GM21367 (cell line): Measurements from ENCODE around the gene CPSF4L.
A peak's percentile ranks its signal among the peaks of the same experiment; 100 is the strongest.

Source experiments
- ATAC-seq: cut with Tn5 transposase; IDR thresholded peaks from one replicate; pipeline ENCODE4 v1.9.1; 2021; ENCODE audit not compliant: unreplicated experiment

CPSF4L gene

DNA sequence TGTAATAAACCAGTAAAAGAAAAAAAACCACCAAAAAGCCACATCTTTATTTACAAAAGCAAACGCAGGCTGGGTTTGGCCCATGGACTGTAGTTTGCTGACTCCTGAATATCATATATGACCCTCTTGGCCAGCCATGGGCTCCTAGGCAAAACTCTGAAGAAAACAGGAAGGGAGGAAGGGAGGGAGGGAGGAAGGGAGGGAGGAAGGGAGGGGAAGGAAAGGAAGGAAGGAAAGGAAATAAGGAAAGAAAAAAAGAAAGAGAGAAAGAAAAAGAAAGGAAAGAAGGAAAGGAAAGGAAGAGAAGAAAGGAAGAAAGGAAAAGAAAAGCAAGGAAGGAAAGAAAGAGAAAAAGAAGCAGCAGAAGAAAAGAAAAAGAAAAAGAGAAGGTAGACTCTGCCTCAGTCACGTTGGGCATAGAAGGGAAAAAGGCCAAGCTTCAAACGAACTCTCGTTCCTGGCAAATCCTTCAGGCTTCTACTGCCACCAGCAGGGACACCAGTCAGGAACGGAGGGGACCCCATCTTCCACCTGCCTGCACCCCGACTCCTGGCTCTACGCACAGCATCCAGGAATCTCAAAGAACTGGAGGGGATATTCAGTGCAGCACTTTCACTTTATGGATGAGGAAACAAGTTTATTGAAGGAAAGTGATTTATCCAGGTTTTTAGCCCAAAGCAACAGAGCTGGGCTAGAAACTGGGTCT is 28.0 kb upstream of the CPSF4L start:
- ATAC-seq: no peak

DNA sequence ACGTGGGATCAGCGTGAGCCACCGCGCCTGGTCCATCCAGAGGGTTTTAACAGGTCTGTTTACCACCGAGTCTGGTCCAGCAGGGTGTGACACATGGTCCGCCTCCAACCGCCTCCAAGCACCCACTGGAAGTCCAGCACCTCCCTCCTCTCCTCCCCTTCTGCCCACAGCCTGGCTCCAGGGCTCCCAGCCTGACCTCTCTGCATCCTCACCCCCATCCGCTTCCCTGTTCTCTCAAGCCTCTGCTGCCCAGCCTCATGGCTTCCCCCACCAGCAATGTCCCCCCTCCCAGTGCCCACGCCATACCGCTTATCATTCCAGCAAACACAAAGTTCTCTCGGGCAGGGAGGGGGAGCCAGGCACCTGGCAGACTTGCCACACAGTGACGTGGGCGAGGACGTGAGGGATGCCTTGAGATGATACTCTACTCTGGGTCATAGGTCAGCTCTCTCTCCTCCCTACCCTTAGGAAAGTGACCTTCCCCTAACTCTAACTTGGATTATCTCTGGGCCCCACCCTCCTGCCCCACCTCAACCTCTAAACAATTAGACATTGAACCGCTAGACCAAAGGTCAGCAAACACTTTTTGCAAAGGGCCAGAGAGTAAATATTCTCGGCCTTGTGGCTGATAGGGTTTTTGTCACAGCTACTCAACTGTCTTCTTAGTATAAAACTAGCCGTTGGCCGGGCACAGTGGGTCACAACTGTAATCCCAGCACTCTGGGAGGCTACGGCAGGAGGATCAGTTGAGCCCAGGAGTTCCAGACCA is 27.0 kb upstream of the CPSF4L start:
- ATAC-seq: no peak

DNA sequence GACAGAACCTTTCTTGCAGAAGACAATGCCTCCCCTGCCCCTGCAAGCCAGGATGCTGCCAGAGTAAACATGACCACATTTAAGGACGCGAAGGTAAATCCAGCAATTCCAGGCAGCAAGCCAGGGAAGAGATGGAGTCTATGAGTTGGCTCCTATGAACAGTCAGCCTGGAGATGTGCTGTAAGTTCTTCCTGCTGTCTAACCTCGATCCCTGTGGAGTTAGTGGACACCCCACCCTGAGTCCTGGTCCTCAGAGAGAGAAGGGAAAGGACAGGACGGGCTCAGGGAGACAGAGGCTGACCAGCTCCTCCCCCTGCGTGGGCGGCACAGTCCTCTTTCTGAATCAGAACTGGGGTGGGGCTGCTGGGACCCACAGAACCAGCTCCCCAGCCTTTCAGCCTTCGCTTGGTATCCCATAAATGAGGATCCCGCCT is 25.2 kb upstream of the CPSF4L start:
- no peak for ATAC-seq

DNA sequence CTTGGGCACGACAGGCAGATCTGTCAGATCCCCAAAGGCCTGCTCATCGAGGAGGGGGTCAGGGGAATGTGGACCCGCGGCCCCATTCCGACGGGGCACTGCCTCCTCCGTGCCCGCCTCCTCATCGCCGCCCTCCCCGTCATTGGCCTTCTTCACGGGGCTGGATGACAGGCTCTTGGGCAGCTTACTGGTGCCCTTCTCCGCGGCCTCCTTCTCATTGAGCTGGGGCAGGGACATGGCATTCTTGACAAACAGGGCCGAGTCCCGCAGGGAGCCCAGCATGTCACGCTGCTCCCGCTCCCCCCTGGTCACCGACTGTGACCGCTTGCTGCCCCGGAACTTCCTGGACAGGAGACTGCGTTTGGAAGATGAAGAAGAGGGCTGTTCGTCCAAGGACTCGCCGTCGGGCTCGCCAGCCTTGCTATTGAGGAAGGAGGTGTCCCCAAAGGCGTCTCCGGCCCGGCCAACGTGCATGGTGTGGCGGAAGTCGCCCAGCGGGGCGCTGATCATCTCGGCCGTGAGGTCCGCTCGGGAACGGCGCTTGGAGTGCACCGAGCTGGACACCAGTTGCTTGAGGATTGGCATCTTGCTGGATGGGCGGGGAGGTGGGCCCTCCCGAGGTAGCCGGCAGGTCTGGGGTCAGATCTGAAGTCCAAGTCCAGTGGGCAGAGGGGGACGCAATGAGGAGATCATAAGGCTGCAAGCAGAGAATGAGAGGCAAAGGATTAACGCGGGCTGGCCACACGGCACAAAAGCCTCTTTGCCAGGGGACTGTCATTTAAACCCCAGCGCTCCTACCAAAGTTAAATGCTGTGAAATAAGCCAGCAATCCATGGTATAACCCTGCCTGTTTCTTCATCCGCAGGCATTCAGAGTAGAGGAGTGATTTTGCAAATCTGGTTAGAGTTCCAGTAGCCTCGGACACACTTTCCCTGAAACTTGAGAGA is 24.5 kb upstream of the CPSF4L start:
- ATAC-seq: no peak

DNA sequence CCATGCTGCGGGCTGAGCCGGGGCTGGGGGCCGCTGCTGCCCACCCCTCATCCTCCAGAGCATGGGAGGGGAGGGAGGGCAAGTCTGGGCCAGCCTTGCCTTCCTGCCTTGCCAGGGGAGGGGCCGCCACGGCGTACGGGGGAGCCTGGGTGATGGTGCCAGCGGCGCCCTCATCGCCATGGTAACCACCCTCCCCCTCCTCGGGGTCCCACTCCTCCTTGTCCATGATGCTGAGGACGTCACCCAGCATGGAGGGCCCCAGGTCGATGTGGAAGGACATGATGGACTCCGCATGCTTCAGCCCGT is 23.9 kb upstream of the CPSF4L start:
- no peak for ATAC-seq

DNA sequence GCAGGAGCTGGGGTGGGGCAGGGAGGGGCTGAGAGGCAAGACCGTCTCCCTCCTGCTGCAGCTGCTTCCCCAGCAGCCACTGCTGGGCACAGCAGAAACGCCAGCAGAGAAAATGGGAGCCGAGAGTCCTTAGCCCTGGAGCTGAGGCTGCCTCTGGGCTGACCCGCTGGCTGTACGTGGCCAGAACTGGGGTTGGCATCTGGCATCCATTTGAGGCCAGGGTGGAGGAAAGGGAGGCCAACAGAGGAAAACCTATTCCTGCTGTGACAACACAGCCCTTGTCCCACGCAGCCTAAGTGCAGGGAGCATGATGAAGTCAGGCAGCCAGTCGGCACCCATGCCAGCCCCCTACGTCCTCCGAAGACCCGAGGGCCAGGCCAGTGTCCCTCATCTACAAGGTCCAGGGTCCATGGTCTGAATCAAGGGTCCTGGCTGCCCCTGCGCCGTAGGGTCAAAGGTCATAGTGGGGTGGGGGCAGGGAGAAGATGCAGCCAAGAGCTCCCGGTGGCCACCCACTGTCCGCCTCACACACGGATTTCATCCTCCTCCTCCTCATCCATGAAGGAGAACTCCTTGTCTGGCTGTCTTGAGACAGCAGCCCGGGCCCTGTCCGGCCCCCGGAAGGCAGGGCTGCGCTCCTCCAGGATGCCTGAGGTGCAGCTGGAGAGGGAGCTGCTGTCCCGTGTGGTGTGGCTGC is 23.4 kb upstream of the CPSF4L start:
- no peak for ATAC-seq

DNA sequence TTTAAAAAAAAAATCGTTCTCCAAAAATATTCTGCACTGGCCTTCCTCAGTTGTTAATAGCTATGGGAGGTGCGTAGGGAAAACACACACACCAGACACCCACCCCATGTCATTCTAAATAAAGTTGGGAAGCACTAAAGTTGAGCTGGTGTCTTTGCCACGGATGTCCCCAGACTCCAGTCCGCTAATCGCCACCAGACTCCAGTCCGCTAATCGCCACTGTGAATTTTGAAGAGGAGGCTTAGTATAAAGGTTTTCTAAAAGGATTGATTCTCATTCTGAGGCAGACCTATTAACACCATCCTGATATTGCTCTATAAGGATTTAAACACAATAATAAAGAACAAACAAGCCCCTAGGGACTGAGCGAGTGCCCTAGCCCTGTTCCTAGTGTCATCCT is 22.7 kb upstream of the CPSF4L start:
- ATAC-seq: no peak

DNA sequence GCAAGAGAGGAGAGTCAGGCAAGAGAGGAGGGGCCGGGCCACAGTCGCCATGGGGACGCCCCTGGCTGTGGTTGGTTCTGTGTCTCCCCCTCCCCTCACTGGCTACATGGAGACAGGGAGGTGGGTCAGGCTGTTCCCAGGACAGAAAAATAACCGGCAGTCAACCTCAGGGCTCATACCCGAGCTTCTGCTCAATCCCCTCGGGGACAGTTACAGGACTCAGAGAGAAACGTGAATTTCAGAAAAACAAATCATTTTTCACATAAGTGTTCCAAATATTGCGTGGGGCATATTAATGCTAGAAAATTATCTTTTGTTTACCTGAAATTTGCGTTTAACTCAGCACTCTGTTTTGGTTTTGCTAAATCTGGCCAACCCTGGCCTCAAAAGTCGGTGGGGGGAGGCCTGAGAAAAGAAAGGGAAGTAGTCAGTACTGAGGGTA is 22.2 kb upstream of the CPSF4L start:
- ATAC-seq: no peak

DNA sequence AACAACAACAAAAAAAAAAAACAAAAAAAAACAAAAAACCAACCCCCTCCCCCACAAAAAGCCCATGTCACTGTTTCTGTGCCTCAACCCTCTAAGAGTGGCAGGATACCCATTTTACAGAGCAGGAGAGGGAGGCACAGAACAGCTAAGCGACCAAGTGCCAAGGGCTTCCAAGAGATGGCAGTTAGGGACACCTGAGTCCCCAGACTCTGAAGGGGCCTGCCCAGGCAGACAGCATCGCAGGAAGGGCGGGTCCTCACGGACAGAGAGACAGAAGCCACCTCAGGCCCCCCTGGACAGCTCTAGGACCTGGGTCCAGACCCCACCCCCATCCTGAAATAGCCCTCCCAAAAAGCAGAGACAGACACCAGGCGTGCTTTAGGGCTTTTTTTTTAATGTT is 21.6 kb upstream of the CPSF4L start:
- no peak for ATAC-seq

DNA sequence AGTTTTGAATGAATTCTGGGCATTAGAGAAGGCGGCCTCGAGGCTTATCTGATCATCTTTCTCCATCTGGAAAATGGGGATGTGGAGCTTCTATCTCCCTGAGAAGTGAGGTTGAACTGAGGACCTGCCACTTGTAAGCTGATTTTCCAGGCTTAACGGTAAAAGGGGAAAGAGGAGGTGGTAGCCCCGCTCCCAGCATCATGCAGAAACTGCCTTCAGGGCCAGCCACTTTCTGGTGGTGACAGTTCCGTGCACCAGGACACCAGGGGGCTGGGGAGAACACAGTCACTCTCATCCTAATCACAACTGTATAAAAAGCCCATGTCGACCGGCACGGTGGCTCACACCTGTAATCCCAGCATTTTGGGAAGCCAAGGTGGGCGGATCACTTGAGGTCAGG is 20.9 kb upstream of the CPSF4L start:
- no peak for ATAC-seq

DNA sequence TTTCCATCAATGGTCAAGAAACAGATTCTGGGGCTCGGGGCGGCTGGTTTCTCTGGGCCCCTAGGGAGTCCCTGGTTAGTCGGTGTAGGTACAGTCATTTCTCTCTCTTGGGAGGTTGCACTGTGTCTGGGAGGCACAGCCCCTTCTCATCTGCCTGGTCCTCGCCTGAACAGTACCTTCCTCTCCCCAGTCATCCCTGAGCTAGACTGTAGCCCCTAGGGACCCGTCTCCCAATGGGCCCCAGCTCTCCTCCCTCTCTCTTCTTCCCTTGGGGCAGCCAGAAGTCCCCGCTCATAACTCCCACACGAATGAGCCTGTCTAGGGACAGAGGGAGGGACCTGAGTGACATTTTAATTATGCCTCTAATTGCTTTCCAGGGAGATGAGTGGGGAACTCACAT is 20.2 kb upstream of the CPSF4L start:
- peak; percentile 87 for ATAC-seq

DNA sequence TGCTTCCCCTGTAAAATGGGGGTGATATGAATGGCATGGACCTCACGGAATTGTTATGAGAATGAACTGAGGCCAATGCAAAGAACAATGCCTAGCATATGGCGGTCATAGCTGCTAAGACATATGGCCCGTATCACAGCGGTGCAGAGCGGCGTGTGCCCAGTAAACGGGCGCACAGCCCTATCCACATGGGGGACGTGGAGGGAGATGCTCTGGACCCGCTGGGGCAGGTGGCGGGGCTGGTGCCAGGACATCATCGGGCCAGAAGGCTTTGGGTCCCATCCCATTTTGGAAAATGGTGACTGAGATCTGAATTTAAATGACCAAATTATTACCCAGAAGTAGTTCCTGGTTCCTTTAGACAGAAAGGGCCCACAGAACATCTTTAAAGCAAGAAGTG is 18.5 kb upstream of the CPSF4L start:
- no peak for ATAC-seq

DNA sequence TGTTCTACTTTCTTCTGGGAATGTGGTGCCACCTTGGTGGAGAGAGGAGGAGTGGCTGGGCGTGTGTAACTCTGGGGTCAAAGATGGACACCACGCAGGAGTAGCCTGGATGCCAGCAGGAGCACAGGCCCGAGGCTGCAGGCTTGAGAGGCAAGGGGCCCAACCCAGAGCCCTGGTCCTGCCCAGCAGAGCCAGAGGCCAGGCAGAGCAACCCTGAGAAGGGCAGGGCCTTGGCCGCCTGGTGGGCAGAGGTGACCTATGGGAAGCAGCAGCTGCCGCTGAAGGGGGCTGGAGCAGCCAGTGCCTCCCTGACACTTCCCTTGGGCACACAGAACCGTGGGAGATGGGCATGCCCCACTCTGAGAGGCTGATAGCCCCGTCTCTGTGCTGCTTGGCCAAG is 18.0 kb upstream of the CPSF4L start:
- no peak for ATAC-seq

DNA sequence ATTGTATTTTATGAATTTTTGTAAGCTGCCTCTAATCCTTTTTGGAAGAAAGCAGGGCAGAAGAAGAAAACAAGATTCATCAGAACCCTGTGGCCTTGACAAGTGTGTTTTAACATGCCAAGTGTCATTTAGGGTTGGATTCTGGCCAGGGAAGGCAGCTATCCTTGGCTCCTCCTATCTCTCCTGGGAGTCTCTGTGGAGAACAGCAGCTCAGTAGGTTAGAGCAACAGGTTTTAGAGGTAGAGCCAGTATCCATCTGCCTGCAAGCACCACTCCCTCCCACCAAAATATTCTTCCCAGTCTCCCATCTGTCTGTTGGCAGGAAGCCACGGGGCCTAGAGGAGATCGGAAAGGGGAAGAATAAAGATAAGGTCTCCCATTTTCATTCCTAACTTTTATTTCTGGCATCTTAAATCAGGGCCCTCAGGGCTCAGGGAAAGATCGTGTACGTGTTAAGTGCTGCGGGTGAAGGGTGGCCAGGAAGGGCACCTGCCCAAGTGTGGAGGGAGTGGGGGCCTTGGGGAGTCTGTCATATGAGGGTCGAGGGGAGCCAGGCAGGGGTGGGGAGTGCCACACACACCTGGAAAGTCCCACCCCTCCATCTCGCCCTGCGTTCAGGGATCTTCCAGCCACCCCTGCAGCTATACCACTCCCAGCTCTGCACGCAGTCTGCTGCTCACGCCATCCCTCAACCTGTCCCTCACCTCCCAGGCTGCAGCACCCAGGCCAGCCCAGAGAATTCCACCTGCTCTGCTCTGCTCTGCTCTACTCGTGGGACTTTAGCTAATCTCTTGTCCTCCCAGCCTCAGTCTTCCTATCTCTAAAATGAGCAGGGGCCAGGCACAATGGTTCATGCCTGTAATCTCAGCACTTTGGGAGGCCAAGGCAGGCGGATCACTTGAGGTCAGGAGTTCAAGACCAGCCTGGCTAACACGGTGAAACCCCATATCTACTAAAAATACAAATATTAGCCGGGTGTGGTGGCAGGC is 17.1 kb upstream of the CPSF4L start:
- ATAC-seq: no peak

DNA sequence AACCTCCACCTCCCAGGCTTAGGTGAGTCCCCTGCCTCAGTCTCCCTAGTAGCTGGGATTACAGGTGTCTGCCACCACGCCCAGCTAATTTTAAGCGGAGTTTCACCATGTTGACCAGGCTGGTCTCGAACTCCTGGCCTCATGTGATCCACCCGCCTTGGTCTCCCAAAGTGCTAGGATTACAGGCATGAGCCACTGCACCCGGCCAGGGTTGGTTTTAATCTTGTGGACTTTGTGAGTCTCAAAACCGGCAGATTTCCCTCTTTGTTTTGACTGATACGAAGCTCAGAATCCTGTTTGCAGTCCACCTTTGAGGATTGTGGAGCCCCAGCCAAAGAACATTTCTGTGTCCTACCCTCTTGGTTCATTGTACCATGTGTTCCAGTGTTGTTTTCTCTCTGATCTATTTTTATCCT is 16.4 kb upstream of the CPSF4L start:
- ATAC-seq: no peak

DNA sequence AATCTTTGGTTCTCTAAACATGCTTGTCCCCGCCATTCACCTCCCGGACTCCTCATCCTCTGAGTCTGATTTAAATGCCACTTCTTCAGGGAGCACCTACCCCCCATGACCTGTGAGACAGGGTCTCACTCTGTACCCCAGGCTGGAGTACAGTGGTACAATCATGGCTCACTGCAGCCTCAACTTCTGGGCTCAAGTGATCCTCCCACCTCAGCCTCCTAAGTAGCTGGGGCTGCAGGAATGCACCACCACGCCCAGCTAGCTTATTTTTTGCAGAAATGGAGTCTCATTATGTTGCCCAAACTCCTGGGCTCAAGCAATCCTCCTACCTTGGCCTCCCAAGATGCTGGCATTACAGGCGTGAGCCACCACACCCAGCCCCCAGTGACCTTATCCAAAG is 12.8 kb upstream of the CPSF4L start:
- no peak for ATAC-seq

DNA sequence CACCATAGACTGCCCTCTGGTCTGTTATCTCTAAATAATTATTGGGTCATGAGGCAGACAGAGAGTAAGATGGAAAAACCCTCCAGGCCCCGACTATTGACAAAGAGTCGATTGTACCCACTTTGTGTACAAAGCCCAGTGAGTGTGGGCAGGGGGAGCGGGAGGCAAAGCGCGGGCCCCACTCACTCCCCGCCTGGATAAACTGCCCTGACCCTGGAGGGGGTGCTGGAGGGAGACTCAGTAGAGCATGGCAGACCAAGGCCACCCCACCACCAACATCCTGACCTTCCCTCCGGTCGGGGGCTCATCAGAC is 11.2 kb upstream of the CPSF4L start:
- no peak for ATAC-seq

DNA sequence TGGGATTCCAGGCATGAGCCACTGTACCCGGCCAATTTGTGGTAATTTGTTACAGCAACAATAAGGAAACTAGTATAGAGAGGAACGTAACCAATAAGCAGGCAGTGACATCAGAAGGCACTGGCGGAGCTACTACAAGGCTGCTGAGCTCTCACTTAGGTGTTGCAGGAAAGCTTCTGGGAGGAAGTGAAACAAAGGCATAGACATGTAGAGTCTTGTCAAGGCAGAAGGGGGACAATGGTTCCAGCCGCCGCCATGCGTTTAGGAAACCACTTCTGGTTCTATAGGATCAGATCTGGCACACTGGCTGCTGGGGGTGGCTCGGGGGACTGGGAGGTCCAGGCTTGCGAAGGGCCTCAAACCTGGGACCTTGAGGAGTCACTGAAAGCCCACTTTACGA is 9.4 kb upstream of the CPSF4L start:
- ATAC-seq: peak; percentile 98

DNA sequence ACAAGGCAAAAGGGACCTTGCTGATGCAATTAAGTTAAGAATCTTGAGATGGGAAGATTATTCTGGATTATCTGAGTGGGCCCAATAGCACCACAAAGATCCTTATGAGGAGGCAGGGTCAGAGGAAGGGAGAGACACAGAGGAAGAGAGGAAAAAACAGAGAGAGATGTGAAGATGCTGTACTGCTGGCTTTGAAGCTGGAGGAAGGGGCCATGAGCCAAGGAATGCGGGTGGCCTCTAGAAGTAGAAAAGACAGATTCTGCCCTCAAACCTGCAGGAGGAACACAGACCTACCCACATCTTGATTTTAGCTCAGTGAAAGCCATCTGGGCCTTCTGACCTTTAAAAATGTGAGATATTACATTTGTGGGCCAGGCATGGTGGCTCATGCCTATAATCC is 8.1 kb upstream of the CPSF4L start:
- ATAC-seq: no peak

DNA sequence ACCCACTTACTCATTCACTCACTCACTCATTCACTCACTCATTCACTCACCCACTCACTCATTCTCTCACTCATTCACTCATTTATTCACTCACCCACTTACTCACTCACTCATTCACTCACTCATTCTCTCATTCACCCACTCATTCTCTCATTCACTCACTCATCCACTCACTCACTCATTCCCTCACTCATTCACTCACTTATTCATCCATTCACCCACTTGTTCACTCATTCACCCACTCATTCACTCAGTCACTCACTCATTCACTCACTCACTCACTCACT is 7.6 kb upstream of the CPSF4L start:
- ATAC-seq: no peak
